HFFc6 (cell line): ENCODE measurements around the gene IGF2BP3. TPM values are rescaled to one million over a fixed set of nuclear protein-coding genes. Genes with fewer than 3 reads are reported as not detected.

Experiments
- DNase-seq: peaks from one replicate; pipeline ENCODE4 v3.0.0-alpha.2; 2018
- H3K27ac Mint-ChIP-seq: 2 replicates; pipeline ENCODE4 v1.8.0; 2020; ENCODE audit warnings: mild to moderate bottlenecking, mixed read lengths
- H3K27me3 Mint-ChIP-seq: 2 replicates; pipeline ENCODE4 v1.8.0; 2021; ENCODE audit warnings: mild to moderate bottlenecking, moderate library complexity, mixed read lengths; ENCODE audit not compliant: insufficient read depth
- H3K36me3 Mint-ChIP-seq: 2 replicates; pipeline ENCODE4 v1.8.0; 2021; ENCODE audit warnings: low read depth, mixed read lengths
- H3K4me1 Mint-ChIP-seq: 2 replicates; pipeline ENCODE4 v1.8.0; 2020; ENCODE audit warnings: low read depth, mixed read lengths
- H3K4me3 Mint-ChIP-seq: 2 replicates; pipeline ENCODE4 v1.8.0; 2020; ENCODE audit warnings: mild to moderate bottlenecking, moderate library complexity, mixed read lengths
- H3K9me3 Mint-ChIP-seq: 2 replicates; pipeline ENCODE4 v1.8.0; 2020; ENCODE audit warnings: mild to moderate bottlenecking, mixed read lengths
- total RNA-seq, 6 experiments: library from RNA; stranded (reverse); fragmentation: NEBNext Ultra II Directional; extraction: Animal tissue kit (Norgen Biotek cat#: 25700); gene quantifications; 2 replicates in 1 of 6; 3 replicates in 5 of 6; pipeline ENCODE4 v1.2.3, GENCODE V29; 2021
- TF ChIP-seq, protein P1 (sequence below): fragments of 200-600 bp; sonication (generic); IDR thresholded peaks from 2 replicates; pipeline ENCODE4 v1.5.0; 2021; ENCODE audit warnings: antibody characterized with exemption, mild to moderate bottlenecking

Gene IGF2BP3
- total RNA-seq, 6 experiments from 2014 or later, result 23.8 to 33.1 (median 31.0) TPM

DNA sequence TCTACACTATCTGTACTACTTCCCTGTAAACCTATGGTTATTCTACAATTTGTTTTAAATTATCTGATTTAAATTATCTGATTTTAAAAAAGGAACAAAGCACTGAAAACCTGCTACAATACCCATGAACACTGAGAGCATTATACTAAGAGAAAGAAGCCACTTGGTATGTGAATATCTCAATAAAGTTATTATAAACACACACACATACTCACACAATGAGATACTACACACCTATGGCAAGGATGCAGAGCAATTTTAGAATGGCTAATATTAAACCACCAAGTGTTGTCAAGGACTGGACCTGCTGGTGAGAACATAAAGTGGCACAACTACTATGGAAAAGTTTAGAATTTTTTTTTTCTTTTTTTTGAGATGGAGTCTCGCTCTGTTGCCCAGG is 82.7 kb downstream of the IGF2BP3 start:
- H3K27ac Mint-ChIP-seq, result no peak overlapping the region
- no peaks in the 10 kb centered on the region for H3K9me3 Mint-ChIP-seq
- H3K4me3 Mint-ChIP-seq, result no peak overlapping the region
- H3K4me1 Mint-ChIP-seq, result peaks cover 23% of the 10 kb centered on the region
- TF ChIP-seq, protein P1, sequence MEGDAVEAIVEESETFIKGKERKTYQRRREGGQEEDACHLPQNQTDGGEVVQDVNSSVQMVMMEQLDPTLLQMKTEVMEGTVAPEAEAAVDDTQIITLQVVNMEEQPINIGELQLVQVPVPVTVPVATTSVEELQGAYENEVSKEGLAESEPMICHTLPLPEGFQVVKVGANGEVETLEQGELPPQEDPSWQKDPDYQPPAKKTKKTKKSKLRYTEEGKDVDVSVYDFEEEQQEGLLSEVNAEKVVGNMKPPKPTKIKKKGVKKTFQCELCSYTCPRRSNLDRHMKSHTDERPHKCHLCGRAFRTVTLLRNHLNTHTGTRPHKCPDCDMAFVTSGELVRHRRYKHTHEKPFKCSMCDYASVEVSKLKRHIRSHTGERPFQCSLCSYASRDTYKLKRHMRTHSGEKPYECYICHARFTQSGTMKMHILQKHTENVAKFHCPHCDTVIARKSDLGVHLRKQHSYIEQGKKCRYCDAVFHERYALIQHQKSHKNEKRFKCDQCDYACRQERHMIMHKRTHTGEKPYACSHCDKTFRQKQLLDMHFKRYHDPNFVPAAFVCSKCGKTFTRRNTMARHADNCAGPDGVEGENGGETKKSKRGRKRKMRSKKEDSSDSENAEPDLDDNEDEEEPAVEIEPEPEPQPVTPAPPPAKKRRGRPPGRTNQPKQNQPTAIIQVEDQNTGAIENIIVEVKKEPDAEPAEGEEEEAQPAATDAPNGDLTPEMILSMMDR, result no peak
- peaks cover 18% of the 10 kb centered on the region for H3K36me3 Mint-ChIP-seq
- no peak for DNase-seq
- H3K27me3 Mint-ChIP-seq, result no peaks in the 10 kb centered on the region

DNA sequence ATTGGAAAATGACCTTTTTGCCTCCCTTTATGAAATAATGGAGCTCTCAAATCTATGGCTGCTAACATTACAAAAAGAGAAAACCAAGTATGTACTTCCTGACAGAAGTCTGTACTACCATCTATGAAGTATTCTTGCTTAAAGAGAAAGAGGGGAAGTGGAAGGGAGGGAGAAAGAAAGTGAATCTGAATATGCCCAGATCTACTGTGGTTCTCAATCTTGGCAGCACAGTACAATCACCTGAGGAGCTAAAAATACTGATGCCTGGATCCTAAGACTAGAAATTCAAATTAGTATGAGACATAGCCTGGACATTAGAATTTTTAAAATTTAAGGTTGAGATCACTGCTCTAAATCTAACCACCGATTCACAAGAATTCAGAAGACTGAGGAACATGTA is 85.2 kb downstream of the IGF2BP3 start:
- Mint-ChIP-seq H3K36me3 (peaks cover 27% of the 10 kb centered on the region), H3K27ac (no peak overlapping the region), H3K4me1 (peaks cover 25% of the 10 kb centered on the region), H3K4me3 (no peak overlapping the region), H3K9me3 (no peaks in the 10 kb centered on the region), H3K27me3 (no peaks in the 10 kb centered on the region; the same call in 1 of the 2 replicates)
- TF ChIP-seq, protein P1, result no peak
- no peak for DNase-seq

DNA sequence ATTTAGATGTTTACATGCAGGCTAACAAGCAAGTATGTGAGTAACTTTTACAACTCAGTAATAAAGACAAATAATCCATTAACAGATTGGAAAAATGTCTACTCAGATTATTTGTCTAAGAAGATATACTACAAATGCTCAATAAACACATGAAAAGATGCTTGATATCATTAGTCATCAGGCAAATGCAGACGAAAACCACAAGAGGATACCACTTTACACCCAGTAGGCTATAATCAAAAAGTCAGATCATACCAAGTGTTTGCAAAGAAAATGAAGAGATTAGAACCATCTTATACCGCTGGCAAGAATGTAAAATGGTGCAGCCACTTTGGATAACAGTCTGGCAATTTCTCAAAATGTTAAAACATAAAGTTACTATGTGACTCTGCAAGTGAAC is 87.1 kb downstream of the IGF2BP3 start:
- Mint-ChIP-seq H3K4me1 (peaks cover 25% of the 10 kb centered on the region), H3K27me3 (no peaks in the 10 kb centered on the region; the same call in 1 of the 2 replicates), H3K9me3 (no peaks in the 10 kb centered on the region), H3K27ac (no peak overlapping the region), H3K4me3 (no peak overlapping the region), H3K36me3 (peaks cover 35% of the 10 kb centered on the region)
- peak; percentile 41 for DNase-seq
- TF ChIP-seq, protein P1, result no peak

DNA sequence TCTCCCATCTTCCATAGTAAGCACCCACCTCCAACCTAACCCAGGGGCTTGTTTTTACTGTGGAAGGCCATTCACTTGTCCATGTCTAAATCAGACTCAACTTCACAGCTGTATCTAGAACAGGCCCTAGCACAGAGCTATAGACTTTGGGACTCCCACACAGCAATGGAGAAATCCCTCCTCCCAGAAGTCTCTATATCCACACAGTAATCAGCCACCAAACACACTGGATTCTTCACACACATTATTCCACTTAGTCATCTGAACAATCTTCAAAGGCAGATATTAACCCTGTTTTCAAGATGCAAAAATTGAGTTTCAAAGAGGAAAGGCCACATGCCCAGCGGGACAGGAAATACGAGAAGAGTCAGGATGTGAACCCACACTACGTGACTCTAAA is 89.3 kb downstream of the IGF2BP3 start:
- no peak overlapping the region for H3K4me3 Mint-ChIP-seq
- H3K27me3 Mint-ChIP-seq, result no peaks in the 10 kb centered on the region; the same call in 1 of the 2 replicates
- H3K4me1 Mint-ChIP-seq, result peaks cover 39% of the 10 kb centered on the region
- H3K36me3 Mint-ChIP-seq, result peaks cover 37% of the 10 kb centered on the region
- no peaks in the 10 kb centered on the region for H3K9me3 Mint-ChIP-seq
- no peak for DNase-seq
- no peak overlapping the region for H3K27ac Mint-ChIP-seq
- TF ChIP-seq, protein P1, result no peak

DNA sequence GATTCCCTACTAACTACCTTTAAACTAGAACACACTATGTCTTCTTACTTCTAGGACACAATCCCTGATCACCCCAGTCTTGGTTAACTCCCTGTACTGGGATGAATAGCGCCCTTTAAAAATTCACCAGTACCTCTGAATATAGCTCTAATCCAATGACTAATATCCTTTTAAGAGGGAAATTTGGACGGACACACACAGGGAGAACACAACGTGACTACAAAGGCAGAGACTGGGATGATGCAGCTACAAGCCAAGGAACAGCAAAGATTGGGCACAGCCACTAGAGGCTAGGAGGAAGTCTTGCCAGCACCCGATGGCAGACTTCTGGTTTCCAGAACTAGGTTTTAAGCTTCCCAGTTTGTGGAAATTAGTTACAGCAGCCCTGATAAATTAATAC is 89.7 kb downstream of the IGF2BP3 start:
- Mint-ChIP-seq H3K4me1 (peaks cover 43% of the 10 kb centered on the region), H3K9me3 (no peaks in the 10 kb centered on the region), H3K27ac (no peak overlapping the region), H3K36me3 (peaks cover 37% of the 10 kb centered on the region), H3K27me3 (no peaks in the 10 kb centered on the region; the same call in 1 of the 2 replicates), H3K4me3 (no peak overlapping the region)
- TF ChIP-seq, protein P1, result no peak
- DNase-seq, result no peak

DNA sequence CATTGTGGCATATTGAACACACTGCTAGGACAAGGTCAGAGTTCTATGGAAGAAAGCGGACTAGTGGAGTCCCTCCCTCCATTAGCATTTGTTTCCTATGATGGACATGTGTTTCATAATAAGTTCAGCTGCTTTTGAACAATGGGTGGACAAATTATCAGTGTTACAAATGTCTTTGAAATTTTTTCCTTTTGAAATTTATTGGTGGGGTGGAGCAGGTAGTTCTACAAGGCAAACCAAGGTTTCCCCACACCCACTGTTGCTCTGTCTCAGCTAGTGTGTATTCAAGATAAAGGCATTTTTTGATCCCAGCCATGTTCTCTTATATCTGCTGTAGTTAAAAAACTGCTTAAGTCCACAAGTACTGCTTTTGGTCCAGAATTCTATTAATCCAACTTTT is 91.3 kb downstream of the IGF2BP3 start:
- TF ChIP-seq, protein P1, result no peak
- no peak for DNase-seq
- Mint-ChIP-seq H3K27me3 (no peaks in the 10 kb centered on the region; the same call in 1 of the 2 replicates), H3K36me3 (peaks cover 37% of the 10 kb centered on the region), H3K27ac (no peak overlapping the region), H3K4me1 (peaks cover 44% of the 10 kb centered on the region), H3K4me3 (no peak overlapping the region), H3K9me3 (no peaks in the 10 kb centered on the region)
